ENCODE results near the gene POLE.
"Not testable (repeated sequence)": the region's sequence is repeated elsewhere in the genome, so short reads cannot be mapped to it uniquely, and the experiment has no call there.

POLE gene

DNA sequence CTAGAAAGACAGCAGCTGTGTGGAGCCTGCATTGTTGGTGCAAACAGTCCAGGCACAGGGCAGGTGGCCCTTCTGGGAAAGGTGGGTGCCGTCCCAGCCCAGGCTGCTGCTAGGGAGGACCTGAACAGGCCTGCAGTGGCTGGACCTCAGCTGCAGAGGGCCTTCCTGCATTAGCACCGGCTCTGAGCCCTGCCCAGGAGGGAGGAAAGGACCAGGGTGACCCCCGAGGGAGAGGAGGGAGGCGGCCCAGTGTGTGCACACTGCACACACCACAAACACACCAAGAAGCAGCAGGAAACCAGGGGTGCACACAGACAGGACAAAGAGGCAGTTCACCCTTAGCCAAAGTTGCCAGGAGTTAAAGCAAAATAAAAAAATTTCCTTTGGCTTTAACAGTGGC lies 15.5 kb upstream of the POLE start:
- TF ChIP-seq, protein P1, sequence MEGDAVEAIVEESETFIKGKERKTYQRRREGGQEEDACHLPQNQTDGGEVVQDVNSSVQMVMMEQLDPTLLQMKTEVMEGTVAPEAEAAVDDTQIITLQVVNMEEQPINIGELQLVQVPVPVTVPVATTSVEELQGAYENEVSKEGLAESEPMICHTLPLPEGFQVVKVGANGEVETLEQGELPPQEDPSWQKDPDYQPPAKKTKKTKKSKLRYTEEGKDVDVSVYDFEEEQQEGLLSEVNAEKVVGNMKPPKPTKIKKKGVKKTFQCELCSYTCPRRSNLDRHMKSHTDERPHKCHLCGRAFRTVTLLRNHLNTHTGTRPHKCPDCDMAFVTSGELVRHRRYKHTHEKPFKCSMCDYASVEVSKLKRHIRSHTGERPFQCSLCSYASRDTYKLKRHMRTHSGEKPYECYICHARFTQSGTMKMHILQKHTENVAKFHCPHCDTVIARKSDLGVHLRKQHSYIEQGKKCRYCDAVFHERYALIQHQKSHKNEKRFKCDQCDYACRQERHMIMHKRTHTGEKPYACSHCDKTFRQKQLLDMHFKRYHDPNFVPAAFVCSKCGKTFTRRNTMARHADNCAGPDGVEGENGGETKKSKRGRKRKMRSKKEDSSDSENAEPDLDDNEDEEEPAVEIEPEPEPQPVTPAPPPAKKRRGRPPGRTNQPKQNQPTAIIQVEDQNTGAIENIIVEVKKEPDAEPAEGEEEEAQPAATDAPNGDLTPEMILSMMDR (conservative IDR thresholded peaks at IDR 0.05; ENCODE audit: control insufficient read depth, insufficient read depth, low read depth, low read length) = no peak
- H3K4me3 ChIP-seq (ENCODE audit: control insufficient read depth, low read depth, low read length) = no peak overlapping the region
- no peak for DNase-seq (ENCODE audit: low read depth)

DNA sequence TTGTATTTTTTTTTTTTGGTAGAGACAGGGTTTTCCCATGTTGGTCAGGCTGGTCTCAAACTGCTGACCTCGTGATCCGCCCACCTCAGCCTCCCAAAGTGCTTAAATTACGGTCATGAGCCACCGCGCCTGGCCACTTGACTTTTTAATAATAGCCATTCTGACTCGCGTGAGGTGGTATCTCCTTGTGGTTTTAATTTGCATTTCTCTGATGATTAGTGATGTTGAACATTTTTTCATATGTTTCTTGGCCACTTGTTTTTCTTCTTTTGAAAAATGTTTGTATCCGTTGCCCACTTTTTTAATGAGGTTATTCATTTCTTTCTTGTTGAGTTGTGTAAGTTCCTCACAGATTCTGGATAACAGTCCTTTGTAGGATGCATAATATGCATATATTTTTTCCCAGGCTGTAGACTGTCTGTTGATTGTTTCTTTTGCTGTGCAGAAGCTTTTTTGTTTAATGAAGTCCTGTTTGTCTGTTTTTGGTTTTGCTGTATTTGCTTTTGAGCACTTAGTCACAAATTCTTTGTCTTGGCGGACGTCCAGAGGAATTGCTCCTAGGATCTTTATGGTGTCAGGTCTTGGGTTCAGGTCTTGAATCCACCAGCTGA lies 13.2 kb upstream of the POLE start:
- no peak overlapping the region for H3K4me3 ChIP-seq (ENCODE audit: control insufficient read depth, low read depth, low read length)
- DNase-seq (ENCODE audit: low read depth) = peak; percentile 63
- TF ChIP-seq, protein P1 (conservative IDR thresholded peaks at IDR 0.05; ENCODE audit: control insufficient read depth, insufficient read depth, low read depth, low read length) = no peak

DNA sequence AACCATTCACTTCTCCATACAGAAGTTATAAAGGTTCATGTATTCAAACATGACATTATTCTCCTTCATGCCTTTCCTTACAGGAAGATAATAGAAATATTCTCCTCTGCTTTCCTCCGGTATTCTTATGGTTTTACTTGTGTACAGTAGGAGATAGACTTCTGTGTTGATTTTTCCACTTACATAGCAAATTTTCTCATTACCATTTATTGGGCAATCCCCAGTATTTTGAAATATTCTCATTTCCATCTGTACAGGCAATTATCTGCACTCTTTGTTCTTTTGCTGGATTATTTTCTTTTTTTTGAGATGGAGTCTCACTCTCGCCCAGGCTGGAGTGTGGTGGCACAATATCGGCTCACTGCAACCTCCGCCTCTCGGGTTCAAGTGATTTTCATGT lies 11.2 kb upstream of the POLE start:
- DNase-seq (ENCODE audit: low read depth) = no peak
- TF ChIP-seq, protein P1 (conservative IDR thresholded peaks at IDR 0.05; ENCODE audit: control insufficient read depth, insufficient read depth, low read depth, low read length) = no peak
- H3K4me3 ChIP-seq (ENCODE audit: control insufficient read depth, low read depth, low read length) = no peak overlapping the region

DNA sequence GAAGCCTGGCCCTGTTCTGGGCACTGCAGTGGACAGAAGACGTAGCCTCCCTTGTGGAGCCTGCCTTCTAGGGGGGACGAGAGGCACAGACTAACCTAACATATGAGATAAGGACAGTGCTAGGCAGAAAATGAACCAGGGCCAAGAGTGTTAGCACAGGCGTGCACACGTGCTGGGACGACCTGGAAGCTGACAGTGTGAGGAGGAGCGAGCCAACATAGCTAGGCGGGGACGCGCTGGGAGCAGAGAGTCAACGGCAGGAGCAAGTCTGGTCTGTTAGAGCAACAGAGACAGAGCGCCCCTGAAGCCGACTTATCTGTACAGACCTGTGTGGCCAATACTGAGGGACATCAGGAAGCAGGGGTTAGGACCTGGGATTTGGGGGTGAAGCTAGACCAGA lies 8.3 kb upstream of the POLE start:
- TF ChIP-seq, protein P1 (conservative IDR thresholded peaks at IDR 0.05; ENCODE audit: control insufficient read depth, insufficient read depth, low read depth, low read length) = no peak
- H3K4me3 ChIP-seq (ENCODE audit: control insufficient read depth, low read depth, low read length) = no peak overlapping the region

DNA sequence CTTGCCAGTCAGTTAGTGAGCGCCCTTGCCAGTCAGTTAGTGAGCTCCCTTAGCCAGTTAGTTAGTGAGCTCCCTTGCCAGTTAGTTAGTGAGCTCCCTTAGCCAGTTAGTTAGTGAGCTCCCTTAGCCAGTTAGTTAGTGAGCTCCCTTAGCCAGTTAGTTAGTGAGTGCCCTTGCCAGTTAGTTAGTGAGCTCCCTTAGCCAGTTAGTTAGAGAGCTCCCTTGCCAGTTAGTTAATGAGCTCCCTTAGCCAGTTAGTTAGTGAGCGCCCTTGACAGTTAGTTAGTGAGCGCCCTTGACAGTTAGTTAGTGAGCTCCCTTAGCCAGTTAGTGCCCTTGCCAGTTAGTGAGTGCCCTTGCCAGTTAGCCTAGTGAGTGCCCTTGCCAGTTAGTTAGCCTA lies 7.7 kb upstream of the POLE start:
- DNase-seq (ENCODE audit: low read depth); H3K4me3 ChIP-seq (ENCODE audit: control insufficient read depth, low read depth, low read length): not testable (repeated sequence)

More for the DNA sequence above, 8.3 kb upstream of the POLE start:
- DNase-seq (ENCODE audit: low read depth) = no peak

DNA sequence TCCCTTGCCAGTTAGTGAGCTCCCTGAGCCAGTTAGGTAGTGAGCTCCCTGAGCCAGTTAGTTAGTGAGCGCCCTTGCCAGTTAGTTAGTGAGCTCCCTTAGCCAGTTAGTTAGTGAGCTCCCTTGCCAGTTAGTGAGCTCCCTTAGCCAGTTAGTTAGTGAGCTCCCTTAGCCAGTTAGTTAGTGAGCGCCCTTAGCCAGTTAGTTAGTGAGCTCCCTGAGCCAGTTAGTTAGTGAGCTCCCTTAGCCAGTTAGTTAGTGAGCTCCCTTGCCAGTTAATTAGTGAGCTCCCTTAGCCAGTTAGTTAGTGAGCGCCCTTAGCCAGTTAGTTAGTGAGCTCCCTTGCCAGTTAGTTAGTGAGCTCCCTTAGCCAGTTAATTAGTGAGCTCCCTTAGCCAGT lies 4.9 kb upstream of the POLE start:
- H3K4me3 ChIP-seq (ENCODE audit: control insufficient read depth, low read depth, low read length); DNase-seq (ENCODE audit: low read depth): not testable (repeated sequence)

DNA sequence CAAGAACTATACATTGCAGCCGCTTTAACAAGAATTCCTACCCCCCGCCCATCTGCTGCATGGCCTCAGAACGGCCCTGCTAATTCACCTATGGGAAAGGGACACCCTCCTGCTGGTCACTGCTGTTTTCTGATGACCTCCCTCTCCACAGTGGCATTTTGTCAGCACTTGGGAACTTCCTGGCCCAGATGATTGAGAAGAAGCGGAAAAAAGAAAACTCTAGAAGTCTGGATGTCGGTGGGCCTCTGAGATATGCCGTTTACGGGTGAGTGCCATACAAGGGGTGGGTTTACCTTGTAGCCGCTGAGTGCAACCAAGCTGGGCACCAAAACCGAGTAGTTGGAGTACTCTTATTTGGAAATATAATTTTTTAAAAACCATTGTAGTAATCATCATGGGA lies 3.0 kb upstream of the POLE start:
- TF ChIP-seq, protein P1 (conservative IDR thresholded peaks at IDR 0.05; ENCODE audit: control insufficient read depth, insufficient read depth, low read depth, low read length) = no peak
- no peak for DNase-seq (ENCODE audit: low read depth)
- H3K4me3 ChIP-seq (ENCODE audit: control insufficient read depth, low read depth, low read length) = no peak overlapping the region

DNA sequence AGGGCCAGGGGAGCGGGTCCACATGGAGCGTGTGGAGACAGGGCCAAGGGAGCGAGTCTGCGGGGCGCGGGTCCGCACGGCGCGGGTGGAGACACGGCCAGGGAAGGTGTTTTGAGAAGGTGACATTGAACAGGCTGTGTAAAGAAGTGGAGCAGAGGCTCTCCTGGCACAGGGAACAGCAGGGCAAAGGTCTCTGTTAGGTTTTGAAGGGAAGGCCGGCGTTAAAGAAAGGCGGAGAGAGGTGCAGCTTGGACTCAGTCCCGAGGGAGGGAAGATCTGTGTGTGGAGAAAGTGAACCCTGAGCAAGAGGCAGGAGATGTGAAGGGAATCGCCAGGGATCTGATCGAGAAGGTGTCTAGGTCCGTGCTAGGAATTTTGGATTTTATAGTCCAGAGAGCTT lies 2.1 kb upstream of the POLE start:
- TF ChIP-seq, protein P1 (conservative IDR thresholded peaks at IDR 0.05; ENCODE audit: control insufficient read depth, insufficient read depth, low read depth, low read length) = no peak
- no peak overlapping the region for H3K4me3 ChIP-seq (ENCODE audit: control insufficient read depth, low read depth, low read length)
- DNase-seq (ENCODE audit: low read depth) = no peak

Data from fibroblast of mammary gland (primary cell).